ENCODE data around the gene RAPGEF6. TPM values are rescaled to one million over a fixed set of nuclear protein-coding genes. Genes with fewer than 3 reads are reported as not detected.

RAPGEF6 gene
- total RNA-seq, 6 experiments from 2014 or later: 7.3 to 12.0 (median 10.2) TPM

GRCh38 chr5:131394128-131394527 is 240.9 kb downstream of the RAPGEF6 start:
- no peak overlapping the region for H3K4me3 Mint-ChIP-seq
- peaks cover 24% of the 10 kb centered on the region for H3K36me3 Mint-ChIP-seq (ENCODE audit: low read depth)
- no peak for DNase-seq
- H3K27ac Mint-ChIP-seq: no peak overlapping the region
- no peak for TF ChIP-seq CTCF (IDR thresholded peaks at IDR 0.05)
- peaks cover 4% of the 10 kb centered on the region; the same call in 1 of the 2 replicates for H3K27me3 Mint-ChIP-seq (ENCODE audit: insufficient read depth)
- no peaks in the 10 kb centered on the region for H3K4me1 Mint-ChIP-seq (ENCODE audit: low read depth)
- no peaks in the 10 kb centered on the region for H3K9me3 Mint-ChIP-seq

GRCh38 chr5:131393498-131393968 is 241.5 kb downstream of the RAPGEF6 start:
- peaks cover 21% of the 10 kb centered on the region for H3K36me3 Mint-ChIP-seq (ENCODE audit: low read depth)
- DNase-seq: no peak
- H3K4me3 Mint-ChIP-seq: no peak overlapping the region
- H3K27me3 Mint-ChIP-seq (ENCODE audit: insufficient read depth): peaks cover 7% of the 10 kb centered on the region; the same call in 1 of the 2 replicates
- no peak overlapping the region; the same call in 1 of the 2 replicates for H3K27ac Mint-ChIP-seq
- TF ChIP-seq CTCF (IDR thresholded peaks at IDR 0.05): no peak
- no peaks in the 10 kb centered on the region for H3K9me3 Mint-ChIP-seq
- H3K4me1 Mint-ChIP-seq (ENCODE audit: low read depth): no peaks in the 10 kb centered on the region

DNA sequence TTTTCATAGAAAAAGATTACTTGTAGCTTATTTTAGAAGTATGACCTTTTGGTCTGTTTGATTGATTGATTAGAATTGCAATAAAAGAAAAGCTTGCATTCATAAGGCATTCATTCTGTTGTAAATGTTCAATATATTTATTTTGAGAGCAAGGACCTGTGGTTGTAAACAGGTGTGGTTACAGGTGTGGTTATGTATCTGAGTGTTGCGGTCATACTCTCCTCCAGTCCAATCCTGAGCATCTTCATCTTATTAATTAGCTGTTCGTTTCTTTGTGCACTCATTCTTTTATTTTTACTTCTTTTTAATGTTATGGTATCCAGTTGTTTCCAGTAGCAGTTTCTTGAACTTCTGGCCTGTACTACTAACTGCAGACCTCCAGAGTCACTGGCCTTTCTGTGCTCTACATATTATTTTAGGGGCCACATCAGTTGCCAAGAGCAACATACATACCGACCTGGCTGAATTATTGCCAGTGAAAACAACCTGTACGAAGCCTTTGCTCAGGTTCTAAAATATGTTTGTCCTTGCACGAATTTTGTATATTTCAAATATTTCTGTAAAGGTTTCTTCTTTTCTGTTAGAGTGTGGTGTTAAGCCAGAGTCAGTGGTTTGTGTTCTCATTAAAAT is 242.4 kb downstream of the RAPGEF6 start:
- Mint-ChIP-seq H3K36me3 (ENCODE audit: low read depth) (peaks cover 17% of the 10 kb centered on the region), H3K4me1 (ENCODE audit: low read depth) (no peaks in the 10 kb centered on the region), H3K4me3 (no peak overlapping the region), H3K9me3 (no peaks in the 10 kb centered on the region), H3K27ac (no peak overlapping the region), H3K27me3 (ENCODE audit: insufficient read depth) (peaks cover 7% of the 10 kb centered on the region; the same call in 1 of the 2 replicates)
- no peak for TF ChIP-seq CTCF (IDR thresholded peaks at IDR 0.05)
- DNase-seq: no peak

DNA sequence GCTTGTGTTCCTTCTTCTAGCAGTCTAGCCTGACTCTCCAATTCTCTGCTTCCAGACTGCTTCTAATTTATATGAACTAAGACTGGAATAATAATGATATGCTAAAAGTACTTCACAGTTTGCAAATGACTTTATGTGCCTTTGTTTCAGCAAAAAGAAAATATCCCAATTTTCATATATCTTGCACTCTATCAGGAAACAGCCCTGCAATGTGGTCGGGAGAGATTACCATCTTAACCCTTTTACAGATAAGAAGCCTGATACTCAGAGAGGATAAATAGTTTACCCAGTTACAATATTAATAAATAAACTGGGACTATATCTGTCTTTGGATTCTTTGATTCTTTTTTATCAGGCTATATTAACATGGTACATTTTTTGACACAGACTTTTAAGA is 245.2 kb downstream of the RAPGEF6 start:
- H3K4me3 Mint-ChIP-seq: no peak overlapping the region
- DNase-seq: no peak
- peaks cover 12% of the 10 kb centered on the region for H3K36me3 Mint-ChIP-seq (ENCODE audit: low read depth)
- peaks cover 5% of the 10 kb centered on the region; the same call in 1 of the 2 replicates for H3K27me3 Mint-ChIP-seq (ENCODE audit: insufficient read depth)
- H3K4me1 Mint-ChIP-seq (ENCODE audit: low read depth): no peaks in the 10 kb centered on the region
- no peak for TF ChIP-seq CTCF (IDR thresholded peaks at IDR 0.05)
- H3K27ac Mint-ChIP-seq: no peak overlapping the region
- no peaks in the 10 kb centered on the region for H3K9me3 Mint-ChIP-seq

DNA sequence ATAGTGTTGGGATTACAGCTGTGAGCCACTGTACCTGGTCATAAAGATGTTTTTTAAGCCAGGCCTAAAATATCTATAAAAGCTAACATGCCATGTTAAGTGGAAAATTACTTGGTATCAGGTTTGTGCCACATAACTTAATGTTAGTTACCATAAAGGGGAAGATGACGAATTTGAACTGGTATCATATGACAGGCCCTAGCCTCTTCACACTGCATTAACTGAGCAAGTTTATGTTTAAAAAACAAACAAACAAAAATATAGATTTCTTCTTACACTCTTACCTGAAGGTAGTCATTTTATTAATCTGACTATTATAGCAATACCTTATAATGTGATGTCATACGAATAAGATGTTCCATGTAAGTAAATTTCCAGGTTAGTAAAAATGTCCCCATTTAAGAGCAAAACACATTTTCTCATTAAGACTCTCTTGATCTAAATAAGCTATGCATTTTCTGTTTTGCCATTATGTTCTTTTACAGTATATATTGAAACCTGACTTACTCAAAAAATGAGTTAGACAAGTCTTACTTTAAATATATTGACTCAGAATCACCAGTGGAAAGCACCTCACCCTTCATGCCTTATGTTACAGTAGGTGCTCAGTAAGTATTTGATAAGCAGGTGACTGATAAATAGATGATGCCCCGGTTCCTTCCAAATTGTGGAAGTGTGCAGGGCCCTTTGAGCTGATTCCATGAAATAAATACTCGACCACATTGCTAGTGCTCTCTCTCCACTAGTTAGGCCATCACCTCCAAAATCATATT is 245.7 kb downstream of the RAPGEF6 start:
- Mint-ChIP-seq H3K27me3 (ENCODE audit: insufficient read depth) (peaks cover 5% of the 10 kb centered on the region; the same call in 1 of the 2 replicates), H3K9me3 (no peaks in the 10 kb centered on the region), H3K27ac (no peak overlapping the region), H3K4me3 (no peak overlapping the region), H3K36me3 (ENCODE audit: low read depth) (peaks cover 12% of the 10 kb centered on the region), H3K4me1 (ENCODE audit: low read depth) (no peaks in the 10 kb centered on the region)
- no peak for DNase-seq
- no peak for TF ChIP-seq CTCF (IDR thresholded peaks at IDR 0.05)

Data from HFFc6 (cell line).